GM12878 (cell line): ENCODE measurements around the gene SIK3. TPM values are rescaled to one million over a fixed set of nuclear protein-coding genes. Genes with fewer than 3 reads are reported as not detected.

Experiments
- ATAC-seq: fragments of 200-7000 bp; cut with Tn5 transposase; 3 replicates; pipeline ENCODE4 v1.9.1; 2020; ENCODE audit warnings: mild to moderate bottlenecking, moderate library complexity
- BruUV-seq: library from RNA; stranded (reverse); fragments of 400-500 nt; replicated peaks from 2 replicates; lab custom pipeline; 2021; lab: Mats Ljungman, UMichigan
- CTCF ChIA-PET: fragments of 300-600 bp; sonication (Branson Sonifier 250); formaldehyde crosslinking; extraction: SDS; loops from one replicate; lab custom pipeline; 2021; ENCODE audit warnings: inconsistent platforms; lab: Yijun Ruan, JAX
- POLR2A ChIA-PET: fragments of 350-600 bp; formaldehyde crosslinking; extraction: SDS; loops from one replicate; lab custom pipeline; 2021; ENCODE audit warnings: inconsistent platforms; lab: Charles Lee
- RAD21 ChIA-PET: fragments of 300-600 bp; sonication (Branson Sonifier 250); formaldehyde crosslinking; loops from one replicate; lab custom pipeline; 2023; ENCODE audit warnings: antibody characterized with exemption; ENCODE audit not compliant: unreplicated experiment; lab: Charles Lee
- SMC1A ChIA-PET: fragments of 300-600 bp; sonication (Branson Sonifier 250); formaldehyde crosslinking; loops from one replicate; lab custom pipeline; 2023; ENCODE audit not compliant: unreplicated experiment, uncharacterized antibody; lab: Charles Lee
- DNase-seq: peaks from one replicate; pipeline ENCODE4 v3.0.0-alpha.2; 2011; ENCODE audit warnings: low read depth, low spot score
- FAIRE-seq: peaks from 3 replicates; lab custom pipeline; 2011; peaks lifted over from hg19 to GRCh38; lab: Jason Lieb, UNC
- H2AFZ ChIP-seq: 2 replicates; pipeline ENCODE4 v1.6.0; 2011; ENCODE audit warnings: low read depth, low read length, control low read depth; ENCODE audit not compliant: control insufficient read depth
- H3K27ac ChIP-seq: 2 replicates; pipeline ENCODE4 v1.5.1; 2011; ENCODE audit warnings: control low read depth; ENCODE audit not compliant: control insufficient read depth, insufficient read depth
- H3K27me3 ChIP-seq, 2 experiments: replicated peaks in 1 of 2; 2 replicates each; pipeline versions ENCODE4 v1.6.0 to v1.6.1; 2011; ENCODE audit warnings: low read length in 1 of 2; ENCODE audit not compliant: control insufficient read depth in 2 of 2, insufficient read depth in 2 of 2
- H3K36me3 ChIP-seq, 2 experiments: 2 replicates each; pipeline ENCODE4 v1.5.1; 2011; ENCODE audit warnings: low read length in 1 of 2; ENCODE audit not compliant: control insufficient read depth in 2 of 2, insufficient read depth in 2 of 2
- H3K4me1 ChIP-seq: 2 replicates; pipeline ENCODE4 v1.6.1; 2011; ENCODE audit warnings: mild to moderate bottlenecking, low read length, moderate library complexity, mixed read lengths; ENCODE audit not compliant: control insufficient read depth, insufficient read depth
- H3K4me2 ChIP-seq: 2 replicates; pipeline ENCODE4 v1.6.0; 2011; ENCODE audit warnings: control low read depth; ENCODE audit not compliant: control insufficient read depth, insufficient read depth
- H3K4me3 ChIP-seq: fragments of 200-600 bp; sonication (generic); 2 replicates; pipeline ENCODE4 v1.5.1; 2016
- H3K79me2 ChIP-seq: 2 replicates; pipeline ENCODE4 v1.6.0; 2011; ENCODE audit warnings: low read length; ENCODE audit not compliant: control insufficient read depth, insufficient read depth
- H3K9ac ChIP-seq: 2 replicates; pipeline ENCODE4 v1.8.0; 2011; ENCODE audit warnings: low read length, control low read depth, mixed read lengths; ENCODE audit not compliant: control insufficient read depth, insufficient read depth
- H3K9me3 ChIP-seq: replicated peaks from 3 replicates; pipeline ENCODE4 v1.5.1; 2011; ENCODE audit warnings: mild to moderate bottlenecking, low read length; ENCODE audit not compliant: control insufficient read depth, insufficient read depth
- H4K20me1 ChIP-seq: 2 replicates; pipeline ENCODE4 v1.6.0; 2011; ENCODE audit not compliant: control insufficient read depth, insufficient read depth
- BCL3 ChIP-seq: IDR thresholded peaks from 2 replicates; pipeline ENCODE4 v1.6.1; 2011; ENCODE audit warnings: borderline replicate concordance, low read depth, mild to moderate bottlenecking, moderate library complexity, low read length; ENCODE audit not compliant: insufficient read depth, poor library complexity, severe bottlenecking
- BHLHE40 ChIP-seq, 2 experiments: fragments of 450-650 bp in 1 of 2; IDR thresholded peaks; 2 replicates each; pipeline ENCODE4 v1.6.1; 2011 to 2017; ENCODE audit warnings: low read depth in 2 of 2, borderline replicate concordance in 1 of 2, improper control_type of control experiment in 1 of 2, low read length in 1 of 2, mild to moderate bottlenecking in 1 of 2
- HCFC1 ChIP-seq: fragments of 150-350 bp; IDR thresholded peaks from 2 replicates; pipeline ENCODE4 v1.6.1; 2014; ENCODE audit warnings: low read length
- MAX ChIP-seq: IDR thresholded peaks from 2 replicates; pipeline ENCODE4 v1.6.1; 2012; ENCODE audit warnings: low read depth, low read length, improper control_type of control experiment
- POU2F2 ChIP-seq: IDR thresholded peaks from 3 replicates; pipeline ENCODE4 v1.6.1; 2011; ENCODE audit warnings: low read depth, mild to moderate bottlenecking, low read length, borderline replicate concordance
- ZBTB40 ChIP-seq: fragments of 450-650 bp; IDR thresholded peaks from 2 replicates; pipeline ENCODE4 v1.6.1; 2016; ENCODE audit warnings: mild to moderate bottlenecking, moderate library complexity, borderline replicate concordance
- WGBS: methylation state at CpG from one replicate; pipeline ENCODE4 v1.1.6; 2016; ENCODE audit warnings: low lambda C conversion rate; ENCODE audit not compliant: insufficient replicate concordance, insufficient coverage; ENCODE audit errors: missing lambda C conversion rate; 5-methylcytosine and 5-hydroxymethylcytosine counted together
- in situ Hi-C: fragments of 300-500 bp; cut with MboI; formaldehyde crosslinking; loops from 9 replicates; pipeline ENCODE4 v1.14.3; 2018; ENCODE audit warnings: mixed read lengths
- intact Hi-C: fragments of 100-400 bp; cut with micrococcal nuclease; formaldehyde crosslinking; loops from one replicate; pipeline ENCODE4 v1.14.2; 2022; ENCODE audit not compliant: unreplicated experiment
- polyA plus RNA-seq, 11 experiments: library from polyadenylated mRNA; depleted of rRNA in 4 of 11; unstranded in 6 of 11; stranded (reverse) in 5 of 11; fragments of >200 nt; fragmentation: Nextera tagmentation in 4 of 11; fragmentation: Illumina TruSeq in 1 of 11; extraction: Ambion mirVana in 4 of 11; extraction: Trizol in 1 of 11; gene quantifications; 1 replicate in 1 of 11; 2 replicates in 10 of 11; pipeline versions ENCODE4 v1.2.1 to v1.2.3, GENCODE V29; 2011 to 2016; ENCODE audit warnings: inconsistent platforms in 2 of 11, missing spikeins in 2 of 11, low read depth in 1 of 11
- total RNA-seq, 4 experiments: library from RNA; depleted of rRNA in 3 of 4; stranded (reverse); fragments of >200 nt in 3 of 4; fragmentation: Illumina TruSeq in 1 of 4; extraction: Trizol in 1 of 4; gene quantifications; 2 replicates each; pipeline versions ENCODE4 v1.2.1 to v1.2.3, GENCODE V29; 2013 to 2021

The SIK3 gene
- total and polyA plus RNA-seq, 10 of the 15 experiments (the other 5 are each of a cell fraction or from before 2014, with no cell fraction given) = 2.5 to 31.9 (median 11.1) TPM

- Histone ChIP-seq H3K4me2 (no peak overlapping the region), H3K36me3 (peaks cover 9 to 11% of the 10 kb centered on the region in 2 experiments; a peak in 3 of 4 replicates), H2AFZ (no peak overlapping the region), H3K4me3 (no peak overlapping the region), H3K27ac (no peak overlapping the region), H3K9me3 (no peaks in the 10 kb centered on the region), H4K20me1 (no peaks in the 10 kb centered on the region), H3K79me2 (no peaks in the 10 kb centered on the region), H3K27me3 (no peaks in the 10 kb centered on the region), H3K4me1 (no peaks in the 10 kb centered on the region), H3K9ac (no peak overlapping the region)
- BruUV-seq = no TSS peak
- ATAC-seq (no peak), FAIRE-seq (no peak), DNase-seq (no peak)
- TF ChIP-seq MAX = no peak
- no peak for TF ChIP-seq BCL3
- ChIA-PET POLR2A (interaction anchor here (0.6 kb wide), 1 partner anchor 62 kb away, joined by 4 read pairs; no protein-coding TSS in a partner anchor), RAD21 (no interaction called here), SMC1A (interaction anchor here (1.4 kb wide), 1 partner anchor 19 kb away, joined by 4 read pairs; no protein-coding TSS in a partner anchor), CTCF (interaction anchor here (2.2 kb wide), 1 partner anchor 26 kb away, joined by 5 read pairs; no protein-coding TSS in a partner anchor)
- intact Hi-C loops = no loop called here
- in situ Hi-C loops = no loop called here
- WGBS = 96% methylated on average over 1 of the region's 1 CpG
These were observed 236.7 kb downstream of the SIK3 start for GRCh38 chr11:116861539-116861938.

GRCh38 chr11:116860303-116860702 lies 237.9 kb downstream of the SIK3 start:
- peaks cover 9 to 11% of the 10 kb centered on the region in 2 experiments; a peak in 3 of 4 replicates for H3K36me3 ChIP-seq
- RAD21 ChIA-PET = no interaction called here
- H3K27ac ChIP-seq = no peak overlapping the region
- H3K4me3 ChIP-seq = no peak overlapping the region
- no peaks in the 10 kb centered on the region for H4K20me1 ChIP-seq
- no TSS peak for BruUV-seq
- POLR2A ChIA-PET = no interaction called here
- no peaks in the 10 kb centered on the region for H3K9me3 ChIP-seq
- DNase-seq = no peak
- SMC1A ChIA-PET = no interaction called here
- ATAC-seq = no peak
- 85% methylated on average over 6 of the region's 6 CpGs for WGBS
- CTCF ChIA-PET = interaction anchor here (0.6 kb wide), 1 partner anchor 18 kb away, joined by 3 read pairs; no protein-coding TSS in a partner anchor
- no peaks in the 10 kb centered on the region for H3K27me3 ChIP-seq
- FAIRE-seq = no peak
- H2AFZ ChIP-seq = no peak overlapping the region
- intact Hi-C loops (no loop called here), in situ Hi-C loops (no loop called here)
- no peaks in the 10 kb centered on the region for H3K79me2 ChIP-seq
- no peak overlapping the region for H3K9ac ChIP-seq
- H3K4me2 ChIP-seq = no peak overlapping the region
- no peaks in the 10 kb centered on the region for H3K4me1 ChIP-seq
- TF ChIP-seq BHLHE40 (IDR thresholded peaks at IDR 0.05; ENCODE audit: borderline replicate concordance in 1 of 2, low read depth in 2 of 2, low read length in 1 of 2) (no peak), HCFC1 (no peak), ZBTB40 (no peak), POU2F2 (no peak)
